HG03175 (cell line): ENCODE measurements around the gene DHX9.

Experiments used
- ATAC-seq: cut with Tn5 transposase; IDR thresholded peaks from one replicate; pipeline ENCODE4 v1.9.1; 2021; ENCODE audit warnings: mild to moderate bottlenecking, moderate library complexity; ENCODE audit not compliant: unreplicated experiment

DHX9 gene

GRCh38 chr1:182835806-182836205 lies 3.3 kb upstream of the DHX9 start:
- no peak for ATAC-seq

- no peak for ATAC-seq
Observed at GRCh38 chr1:182841368-182841988, 2.3 kb downstream of the DHX9 start.

GRCh38 chr1:182842265-182842664 lies 3.1 kb downstream of the DHX9 start:
- no peak for ATAC-seq

GRCh38 chr1:182845379-182845778 lies 6.2 kb downstream of the DHX9 start:
- ATAC-seq, result no peak

GRCh38 chr1:182845894-182846293 lies 6.7 kb downstream of the DHX9 start:
- ATAC-seq, result no peak

- ATAC-seq, result no peak
Observed at GRCh38 chr1:182847105-182847504, 8.0 kb downstream of the DHX9 start.

- ATAC-seq, result no peak
Observed at GRCh38 chr1:182848736-182849135, 9.6 kb downstream of the DHX9 start.

GRCh38 chr1:182850319-182850718 lies 11.2 kb downstream of the DHX9 start:
- no peak for ATAC-seq

GRCh38 chr1:182851825-182852224 lies 12.7 kb downstream of the DHX9 start:
- no peak for ATAC-seq

- ATAC-seq, result no peak
Observed at GRCh38 chr1:182855911-182856310, 16.8 kb downstream of the DHX9 start.

- no peak for ATAC-seq
Observed at GRCh38 chr1:182857212-182857611, 18.1 kb downstream of the DHX9 start.

GRCh38 chr1:182860658-182861057 lies 21.5 kb downstream of the DHX9 start:
- ATAC-seq, result no peak

GRCh38 chr1:182861994-182862393 lies 22.8 kb downstream of the DHX9 start:
- ATAC-seq, result no peak

GRCh38 chr1:182862827-182863226 lies 23.7 kb downstream of the DHX9 start:
- ATAC-seq, result no peak

GRCh38 chr1:182863940-182864339 lies 24.8 kb downstream of the DHX9 start:
- no peak for ATAC-seq

- no peak for ATAC-seq
Observed at GRCh38 chr1:182867861-182868260, 28.7 kb downstream of the DHX9 start.

GRCh38 chr1:182869241-182869666 lies 30.1 kb downstream of the DHX9 start:
- no peak for ATAC-seq

GRCh38 chr1:182872881-182873280 lies 33.7 kb downstream of the DHX9 start:
- no peak for ATAC-seq

- no peak for ATAC-seq
Observed at GRCh38 chr1:182875889-182876288, 36.7 kb downstream of the DHX9 start.

GRCh38 chr1:182877331-182877730 lies 38.2 kb downstream of the DHX9 start:
- ATAC-seq, result no peak

GRCh38 chr1:182877842-182878241 lies 38.7 kb downstream of the DHX9 start:
- no peak for ATAC-seq

GRCh38 chr1:182884872-182885271 lies 45.7 kb downstream of the DHX9 start:
- no peak for ATAC-seq

GRCh38 chr1:182885591-182885990 lies 46.4 kb downstream of the DHX9 start:
- ATAC-seq, result no peak
